HG02973 (cell line): ENCODE data around the gene GFRA4.

ENCODE experiments used
- ATAC-seq: cut with Tn5 transposase; IDR thresholded peaks from one replicate; pipeline ENCODE4 v1.9.1; 2021; ENCODE audit warnings: moderate library complexity; ENCODE audit not compliant: unreplicated experiment

The GFRA4 gene

GRCh38 chr20:3663031-3663701 lies at the start of gene GFRA4:
GFRA4 (minus strand) TSS chr20:3663399; CDS start chr20:3663399, 0 bp downstream.
- ATAC-seq = no peak

GRCh38 chr20:3712279-3712873 lies 49.2 kb upstream of the GFRA4 start, which contains the start of gene SIGLEC1:
SIGLEC1 (minus strand) TSS chr20:3712600; CDS start chr20:3707128, 5,472 bp downstream.
- no peak for ATAC-seq

DNA sequence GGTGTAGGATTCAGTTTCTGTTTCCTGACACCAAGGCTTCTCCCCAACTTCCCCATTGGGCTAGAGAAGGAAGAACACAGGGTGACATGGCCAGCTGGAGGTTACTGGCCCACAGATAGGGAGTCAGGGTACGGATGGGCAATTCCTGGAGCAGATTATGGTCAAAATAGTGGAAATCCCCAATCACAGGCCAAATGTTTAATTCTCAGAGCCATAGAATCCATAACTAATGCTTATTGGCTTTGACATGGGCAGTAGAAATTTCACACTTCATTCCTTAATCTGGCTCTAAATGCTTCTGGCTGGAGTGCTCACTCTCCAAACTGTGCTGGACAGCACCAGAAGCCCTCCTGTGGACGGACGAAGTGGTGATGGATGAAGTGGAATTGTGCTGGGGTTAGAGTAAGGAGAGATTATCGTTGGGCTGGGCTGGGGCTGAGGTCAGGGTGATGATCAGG lies 48.3 kb upstream of the GFRA4 start:
- ATAC-seq = no peak

DNA sequence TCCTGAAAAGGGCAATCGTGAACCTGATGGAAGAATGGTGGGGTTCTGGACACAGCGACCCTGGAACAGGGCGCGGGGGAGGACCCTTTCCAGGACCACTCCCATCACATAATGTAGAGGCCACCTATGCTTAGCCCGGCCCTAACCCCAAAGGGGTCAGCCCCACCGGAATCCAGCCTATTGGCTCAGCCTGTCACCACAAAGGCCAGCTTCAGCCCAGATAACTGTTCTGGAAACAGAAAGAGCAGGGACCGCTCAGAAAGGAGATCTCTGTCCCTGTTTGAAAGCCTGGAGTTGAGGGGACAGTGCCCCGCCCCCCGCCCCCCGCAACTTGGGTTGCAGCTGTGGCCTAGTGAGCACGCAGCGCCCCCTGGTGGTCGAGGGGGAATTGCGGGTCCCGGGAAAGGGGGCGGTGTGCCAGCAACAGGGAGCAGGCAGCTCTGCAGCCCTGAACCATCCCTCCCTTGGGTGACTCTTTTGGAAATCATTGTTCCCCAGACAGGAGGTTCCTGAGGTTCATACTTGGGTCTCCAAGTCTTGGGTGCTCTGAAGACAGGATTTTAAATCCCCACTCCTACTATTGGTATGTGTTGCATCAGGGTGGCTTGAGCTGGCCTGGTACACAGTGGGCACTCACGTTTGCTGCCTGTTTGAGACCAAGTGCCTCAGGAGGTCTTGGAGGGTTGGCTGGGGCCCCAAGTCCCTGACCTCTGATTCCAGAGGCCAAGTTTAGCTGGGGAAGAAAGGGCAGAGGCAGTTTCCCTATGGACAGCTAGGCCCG lies 47.7 kb upstream of the GFRA4 start:
- ATAC-seq = no peak

GRCh38 chr20:3710011-3710466 lies 46.8 kb upstream of the GFRA4 start:
- ATAC-seq = no peak

DNA sequence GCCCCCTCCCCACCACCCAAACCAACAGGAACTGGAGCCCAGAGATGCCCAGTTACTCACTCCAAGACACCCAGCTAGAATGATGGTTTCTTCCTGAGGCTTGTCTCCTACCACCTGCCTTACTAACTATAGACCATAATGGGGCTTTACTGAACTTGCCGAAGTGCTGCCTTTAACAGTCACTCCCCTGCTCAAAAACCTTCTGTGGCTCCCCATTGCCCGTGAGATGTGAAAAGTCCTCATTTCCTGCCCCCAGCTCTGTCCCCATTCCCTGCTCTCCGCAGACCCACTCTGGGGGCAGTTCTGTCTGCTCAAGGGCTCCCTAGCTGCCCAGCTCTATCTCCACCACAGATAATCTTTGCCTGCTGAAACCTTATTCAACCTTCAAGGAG lies 44.3 kb upstream of the GFRA4 start:
- ATAC-seq = no peak

DNA sequence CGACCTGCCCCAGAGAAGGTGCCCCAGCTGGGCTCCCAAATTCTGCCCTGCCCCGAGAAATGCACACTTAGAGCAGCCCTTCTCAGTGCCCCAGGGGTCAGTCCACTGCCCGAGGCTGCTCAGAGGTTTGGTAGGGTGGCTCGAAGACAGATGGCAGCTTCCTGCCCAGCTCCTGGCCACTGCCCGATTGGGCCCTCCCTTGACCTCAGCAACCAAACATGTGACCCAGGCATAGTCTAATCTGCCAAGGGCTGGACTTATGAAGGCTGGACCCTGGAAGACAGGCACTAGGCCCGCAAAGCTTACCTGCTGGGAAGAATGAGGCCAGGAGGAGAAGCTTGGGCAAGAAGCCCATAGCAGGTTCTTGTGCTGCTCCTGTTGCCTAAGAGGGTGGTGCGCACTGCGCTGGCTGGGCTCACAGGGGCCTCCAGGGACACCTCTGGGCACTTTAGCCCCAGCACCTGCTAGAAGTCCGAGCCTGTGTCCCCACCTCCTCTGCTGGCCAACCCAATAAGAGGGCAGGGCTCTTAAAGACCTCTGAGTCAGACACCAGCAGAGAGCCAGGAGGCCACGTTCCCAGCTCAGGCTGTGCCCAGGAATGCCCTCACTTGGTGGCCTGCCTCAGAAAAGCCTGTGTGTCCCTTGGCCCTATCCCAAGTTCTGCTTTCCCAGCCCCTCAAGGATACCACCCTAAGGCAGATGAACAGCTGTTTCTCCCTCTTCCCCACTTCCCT lies 43.7 kb upstream of the GFRA4 start:
- no peak for ATAC-seq

GRCh38 chr20:3705970-3706739 lies 43.0 kb upstream of the GFRA4 start:
- ATAC-seq = no peak

- no peak for ATAC-seq
These were observed 42.3 kb upstream of the GFRA4 start for GRCh38 chr20:3705491-3705969.

- no peak for ATAC-seq
These were observed 40.9 kb upstream of the GFRA4 start for GRCh38 chr20:3704087-3704486.

DNA sequence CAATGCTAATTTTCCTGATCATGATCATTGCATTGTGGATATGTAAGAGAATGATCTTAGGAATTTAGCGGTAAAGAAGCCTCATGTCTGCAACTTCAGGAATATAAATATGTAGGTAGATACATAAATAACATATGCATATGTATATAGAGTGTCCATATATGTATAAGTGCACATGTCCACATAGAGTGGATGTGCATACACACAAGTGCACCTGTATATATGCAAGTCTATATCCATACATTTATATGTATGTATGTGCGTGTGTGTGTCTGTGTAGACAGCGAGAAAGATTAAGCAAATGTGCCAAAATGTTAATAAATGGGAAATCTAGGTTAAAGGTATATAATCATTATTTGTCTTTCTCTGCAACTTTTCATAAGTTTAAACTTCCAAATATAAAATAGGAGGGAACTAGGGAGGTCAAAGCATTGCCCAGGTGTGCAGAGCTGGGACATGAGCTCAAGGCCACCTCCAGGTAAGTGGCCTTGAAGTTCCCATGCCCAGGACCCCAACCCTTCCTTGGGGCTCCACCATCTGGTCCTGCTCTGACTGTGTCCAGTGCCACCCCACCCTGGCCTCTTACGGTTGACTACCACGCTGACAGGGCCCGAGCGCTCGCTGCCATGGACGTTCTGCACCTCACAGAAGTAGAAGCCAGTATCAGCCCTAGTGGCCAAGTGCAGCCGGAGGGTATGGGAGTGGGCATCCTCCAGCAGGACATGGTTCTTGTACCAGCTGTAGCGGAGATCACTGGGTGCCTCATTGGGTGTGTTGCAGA lies 39.6 kb upstream of the GFRA4 start:
- no peak for ATAC-seq

- ATAC-seq = no peak
These were observed 38.1 kb upstream of the GFRA4 start for GRCh38 chr20:3701061-3701998.

DNA sequence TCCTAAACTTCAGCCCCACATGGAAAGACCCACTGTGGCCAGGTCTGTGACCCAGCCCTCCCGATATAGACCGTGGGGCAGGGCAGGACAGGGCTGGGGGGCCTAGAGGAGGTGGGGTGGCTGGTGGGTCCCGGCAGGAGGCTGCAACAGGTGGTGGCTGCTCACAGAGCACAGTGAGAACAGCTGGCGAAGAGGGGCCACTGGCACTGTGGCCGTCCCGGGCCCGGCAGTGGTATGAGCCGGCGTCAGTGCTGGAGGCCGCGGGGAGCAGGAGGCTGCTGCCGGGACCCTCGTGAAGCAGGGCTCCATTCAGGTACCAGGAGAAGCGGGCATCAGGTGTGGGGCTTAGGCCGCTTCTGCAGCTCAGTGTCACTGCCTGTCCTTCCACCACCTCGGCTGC lies 35.8 kb upstream of the GFRA4 start:
- ATAC-seq = no peak

DNA sequence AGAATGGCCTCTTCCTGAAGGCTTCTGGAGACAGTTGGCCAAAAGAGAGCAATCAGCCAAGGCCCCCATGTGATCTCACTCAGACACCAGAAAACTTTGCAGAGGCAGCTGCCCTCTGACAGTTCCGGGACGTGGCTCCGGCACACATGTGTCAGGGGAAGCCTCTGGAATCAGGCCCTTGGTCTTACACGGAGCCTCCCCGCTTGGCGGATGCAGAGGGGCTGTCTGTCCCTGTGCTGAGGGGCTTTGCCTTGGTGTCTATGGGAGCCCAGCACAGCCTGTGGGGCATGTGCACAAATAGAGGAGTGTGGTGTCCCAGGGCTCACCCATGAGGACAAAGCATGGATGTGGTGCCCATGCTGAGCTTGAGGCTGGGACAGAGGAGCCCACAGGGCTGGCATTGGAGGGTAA lies 35.4 kb upstream of the GFRA4 start:
- ATAC-seq = no peak

GRCh38 chr20:3697588-3698305 lies 34.5 kb upstream of the GFRA4 start:
- ATAC-seq = no peak

GRCh38 chr20:3696745-3697587 lies 33.8 kb upstream of the GFRA4 start:
- ATAC-seq = no peak

DNA sequence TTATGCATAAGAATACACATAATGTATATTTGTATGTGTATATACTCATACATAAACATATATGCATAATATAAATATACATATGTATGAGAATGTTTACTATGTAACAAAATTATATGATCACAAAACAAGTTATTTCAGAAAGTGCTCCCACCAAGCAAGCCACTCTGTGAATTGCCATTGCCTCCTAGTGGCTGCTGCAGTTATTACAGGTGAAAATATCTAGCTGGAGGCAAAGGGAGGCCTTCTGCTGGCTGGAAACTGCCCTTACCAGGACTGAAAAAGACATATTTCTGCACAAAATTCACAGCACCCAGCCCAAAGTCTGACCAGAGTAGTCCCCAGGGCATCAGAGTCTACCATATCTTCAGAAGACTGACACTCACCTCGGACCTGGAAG lies 33.0 kb upstream of the GFRA4 start:
- no peak for ATAC-seq
